VCaP (cell line): ENCODE results near the gene AGFG2.

Experiments
- H3K27ac ChIP-seq: fragments of 450-650 bp; 2 replicates; pipeline ENCODE4 v1.5.1; 2017
- CTCF ChIP-seq: fragments of 450-650 bp; conservative IDR thresholded peaks from 2 replicates; pipeline ENCODE4 v1.5.1; 2017; ENCODE audit warnings: mild to moderate bottlenecking, moderate library complexity

AGFG2 gene

GRCh38 chr7:100563809-100564400 is 24.9 kb downstream of the AGFG2 start:
- peak overlapping the region; percentile 18 for H3K27ac ChIP-seq
- peak; percentile 96 for TF ChIP-seq CTCF

DNA sequence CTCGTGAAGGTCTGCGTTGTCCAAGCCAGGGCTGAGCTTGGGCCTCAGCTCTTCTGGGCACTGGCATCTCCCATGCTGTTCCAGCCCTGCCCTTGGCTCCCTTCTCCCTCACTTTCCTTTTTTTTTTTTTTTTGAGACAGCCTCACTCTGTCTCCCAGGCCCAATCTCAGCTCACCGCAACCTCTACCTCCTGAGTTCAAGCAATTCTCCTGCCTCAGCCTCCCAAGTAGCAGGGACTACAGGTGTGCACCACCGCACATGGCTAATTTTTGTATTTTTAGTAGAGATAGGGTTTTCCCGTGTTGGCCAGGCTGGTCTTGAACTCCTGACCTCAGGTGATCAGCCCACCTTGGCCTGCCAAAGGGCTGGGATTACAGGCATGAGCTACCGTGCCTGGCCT is 25.4 kb downstream of the AGFG2 start:
- H3K27ac ChIP-seq, result peak overlapping the region; percentile 18; the same call in 1 of the 2 replicates

DNA sequence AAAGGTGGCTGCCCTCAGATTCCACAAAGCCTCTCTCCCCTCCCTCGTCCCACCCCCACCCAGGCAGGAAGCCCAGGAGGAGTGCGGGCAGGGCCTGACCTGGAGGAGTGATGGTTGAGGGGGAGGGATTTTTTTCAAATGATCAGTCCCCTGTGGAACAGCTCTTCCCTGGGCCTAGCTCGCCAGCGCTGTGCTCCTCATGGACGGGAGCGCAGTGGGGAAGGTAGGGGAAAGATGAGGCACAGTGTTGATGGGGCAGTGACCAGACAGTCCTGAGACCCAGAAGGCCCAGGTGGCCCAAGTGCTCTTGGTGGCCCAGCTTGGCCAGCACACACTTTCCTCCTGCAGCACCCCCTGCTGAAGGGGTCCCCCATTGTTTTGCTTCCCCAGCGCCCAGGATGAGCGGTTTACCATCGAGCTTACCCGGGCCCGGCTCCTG is 26.1 kb downstream of the AGFG2 start:
- H3K27ac ChIP-seq, result peak overlapping the region; percentile 14; the same call in 1 of the 2 replicates
- TF ChIP-seq CTCF, result no peak

DNA sequence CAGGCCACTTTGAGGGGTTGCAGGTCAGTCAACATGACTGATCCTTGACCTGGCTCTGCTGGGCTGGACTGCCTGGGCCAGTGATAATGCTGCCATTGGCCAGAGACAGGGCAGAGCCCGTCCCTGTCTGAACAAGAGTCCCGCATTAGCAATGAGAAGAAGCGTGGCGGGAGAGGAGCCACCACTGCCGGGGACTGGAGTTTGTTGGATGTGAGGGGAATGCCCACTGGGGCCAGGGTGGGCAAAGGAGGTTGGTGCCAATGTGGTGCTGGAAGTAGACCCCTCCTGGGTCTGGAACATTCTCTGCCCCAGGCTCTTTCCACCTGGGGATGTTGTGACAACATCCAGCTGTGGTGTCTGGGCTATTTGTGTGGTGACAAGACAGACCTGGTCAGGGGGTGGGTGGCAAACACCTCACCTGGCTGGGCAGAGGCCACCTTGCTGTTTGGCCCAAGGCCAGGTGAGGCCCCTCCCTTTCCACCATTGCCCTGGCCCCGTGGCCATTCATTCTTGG is 27.1 kb downstream of the AGFG2 start:
- H3K27ac ChIP-seq, result peak overlapping the region; percentile 23
- TF ChIP-seq CTCF, result no peak

DNA sequence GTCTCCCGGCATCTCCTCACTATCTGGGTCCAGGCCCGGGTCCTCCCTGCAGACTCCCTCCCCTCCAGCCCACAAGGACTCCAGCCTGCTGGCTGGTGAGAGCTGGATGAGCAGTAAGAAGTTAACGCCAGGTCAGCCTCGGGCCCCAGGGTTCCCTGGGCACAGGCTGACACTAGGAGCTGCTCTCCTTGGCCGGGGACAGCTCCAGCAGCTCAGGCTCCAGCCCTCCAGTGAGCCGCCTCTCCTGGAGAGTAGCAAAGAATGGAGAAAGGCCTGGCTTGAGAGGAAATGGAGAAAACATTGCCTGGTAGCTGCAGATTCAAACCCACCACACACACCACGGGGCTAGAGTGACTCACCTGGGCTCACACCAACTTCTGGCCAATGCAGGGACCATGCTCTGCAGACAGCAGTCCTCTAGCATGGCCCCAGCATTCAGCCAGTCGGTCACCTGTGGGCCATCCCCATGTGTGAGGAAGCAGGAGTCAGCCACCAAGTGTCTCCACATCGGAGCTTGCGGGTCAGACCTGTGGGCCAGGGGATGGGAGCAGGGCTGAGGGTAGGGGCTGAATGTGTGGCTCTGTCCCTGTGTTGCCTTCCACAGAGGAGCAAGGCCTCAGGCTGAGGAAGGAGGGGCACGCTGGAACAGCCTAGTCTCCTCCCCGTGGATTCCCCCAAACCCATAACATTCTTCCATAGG is 28.2 kb downstream of the AGFG2 start:
- TF ChIP-seq CTCF, result no peak
- peak overlapping the region; percentile 23 for H3K27ac ChIP-seq

DNA sequence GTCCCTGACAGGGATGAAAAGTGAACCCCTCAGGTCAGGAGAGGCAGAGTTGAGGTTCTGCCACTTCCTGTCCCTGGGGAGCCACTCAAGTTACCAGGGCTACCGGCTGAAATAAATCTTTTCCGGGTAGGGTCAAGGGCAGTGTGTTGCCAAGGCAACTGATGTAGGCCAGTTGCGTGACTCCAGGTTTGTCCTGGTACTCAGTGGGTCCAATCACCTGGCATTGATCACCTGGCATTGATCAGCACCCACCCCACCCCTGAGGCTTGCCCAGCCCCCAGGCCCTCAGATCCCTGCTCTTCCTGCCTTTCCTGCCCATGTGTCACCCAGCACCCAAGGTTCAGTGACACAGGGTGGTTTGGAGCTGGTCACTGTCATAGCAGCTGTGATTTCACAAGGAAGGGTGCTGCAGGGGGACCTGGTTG is 28.8 kb downstream of the AGFG2 start:
- H3K27ac ChIP-seq, result peak overlapping the region; percentile 75; the same call in 1 of the 2 replicates
- TF ChIP-seq CTCF, result no peak

DNA sequence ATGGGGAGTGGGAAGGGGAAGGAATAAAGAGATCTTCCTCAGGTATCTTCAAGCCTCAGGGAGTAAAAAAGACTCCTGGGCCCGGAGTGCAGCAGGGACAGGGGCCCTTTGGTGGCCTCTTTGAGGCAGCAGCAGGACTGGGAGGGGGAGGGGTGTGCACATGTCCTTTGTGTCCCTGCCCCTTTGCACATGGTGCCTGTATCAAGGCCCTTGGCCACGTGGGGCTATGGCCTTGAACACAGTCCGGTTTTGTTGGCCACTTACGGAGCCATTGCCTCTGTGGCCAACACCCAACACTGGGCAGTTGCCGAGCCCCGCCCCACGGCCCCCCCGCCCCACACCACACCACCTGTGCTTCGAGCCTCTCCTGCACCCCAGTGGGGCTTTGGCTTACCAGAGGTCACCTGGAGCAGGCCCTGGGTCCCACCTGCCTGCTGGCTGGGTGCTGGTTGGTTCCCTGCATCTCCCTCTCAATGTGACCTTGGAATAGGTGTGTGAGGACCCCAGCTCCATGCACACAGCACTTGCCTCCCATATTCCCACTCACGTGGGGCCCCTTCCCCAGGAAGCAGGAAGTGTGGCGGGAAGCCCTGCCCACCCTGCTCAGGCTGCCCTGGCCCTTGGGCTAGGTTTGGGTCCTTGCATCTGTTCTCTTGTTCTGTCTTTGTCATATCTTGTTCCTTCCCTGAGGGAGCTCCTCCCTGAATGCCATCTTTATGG is 29.3 kb downstream of the AGFG2 start:
- TF ChIP-seq CTCF, result no peak
- peak overlapping the region; percentile 75; the same call in 1 of the 2 replicates for H3K27ac ChIP-seq
